ENCODE measurements around the gene HYAL1.

HYAL1 gene, protein sequence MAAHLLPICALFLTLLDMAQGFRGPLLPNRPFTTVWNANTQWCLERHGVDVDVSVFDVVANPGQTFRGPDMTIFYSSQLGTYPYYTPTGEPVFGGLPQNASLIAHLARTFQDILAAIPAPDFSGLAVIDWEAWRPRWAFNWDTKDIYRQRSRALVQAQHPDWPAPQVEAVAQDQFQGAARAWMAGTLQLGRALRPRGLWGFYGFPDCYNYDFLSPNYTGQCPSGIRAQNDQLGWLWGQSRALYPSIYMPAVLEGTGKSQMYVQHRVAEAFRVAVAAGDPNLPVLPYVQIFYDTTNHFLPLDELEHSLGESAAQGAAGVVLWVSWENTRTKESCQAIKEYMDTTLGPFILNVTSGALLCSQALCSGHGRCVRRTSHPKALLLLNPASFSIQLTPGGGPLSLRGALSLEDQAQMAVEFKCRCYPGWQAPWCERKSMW

DNA sequence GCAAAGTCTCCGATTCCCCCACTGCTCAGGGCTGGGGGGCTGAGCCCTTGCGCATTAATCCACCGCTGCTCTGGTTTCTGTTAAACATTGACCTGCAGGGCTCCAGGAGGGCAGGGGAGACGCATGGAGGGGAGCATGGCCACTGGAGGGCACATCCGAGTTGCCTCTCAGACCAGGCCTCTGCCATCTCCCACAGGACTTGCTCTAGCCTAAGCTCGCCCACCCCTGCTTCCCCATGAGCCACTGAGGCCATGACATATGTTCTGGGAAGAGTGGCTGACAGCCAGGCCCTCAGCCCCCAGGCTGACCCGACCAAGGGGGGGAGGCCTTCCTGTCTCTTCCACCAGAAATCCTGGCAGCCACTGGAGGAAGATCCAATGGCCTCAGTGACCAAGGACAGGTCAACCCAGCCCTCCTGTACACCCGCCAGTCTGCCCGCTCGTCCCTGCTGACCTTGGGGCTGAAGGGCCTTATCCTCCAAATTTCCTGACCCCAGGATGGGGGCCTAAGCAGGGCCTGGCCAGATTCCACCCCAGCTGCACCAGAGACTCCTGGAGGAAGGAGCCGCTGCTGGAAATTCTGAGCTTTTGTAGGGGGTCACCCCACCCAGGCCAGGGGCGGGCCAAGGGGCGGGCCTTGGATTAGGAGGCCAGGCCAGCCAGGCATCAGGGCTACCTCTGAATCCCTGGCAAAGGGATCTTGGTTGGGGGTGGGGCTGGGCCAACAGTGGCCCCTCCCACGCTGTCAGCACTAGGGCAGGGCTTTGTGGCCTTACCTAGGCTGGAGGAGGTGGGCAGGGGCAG, at the start of gene HYAL1:
HYAL1 (minus strand) TSS at position 562 of the 803 bp plus-strand sequence. CDS start 618 bp downstream, outside the sequence.
- DNase-seq (ENCODE audit: low read depth) = no peak

DNA sequence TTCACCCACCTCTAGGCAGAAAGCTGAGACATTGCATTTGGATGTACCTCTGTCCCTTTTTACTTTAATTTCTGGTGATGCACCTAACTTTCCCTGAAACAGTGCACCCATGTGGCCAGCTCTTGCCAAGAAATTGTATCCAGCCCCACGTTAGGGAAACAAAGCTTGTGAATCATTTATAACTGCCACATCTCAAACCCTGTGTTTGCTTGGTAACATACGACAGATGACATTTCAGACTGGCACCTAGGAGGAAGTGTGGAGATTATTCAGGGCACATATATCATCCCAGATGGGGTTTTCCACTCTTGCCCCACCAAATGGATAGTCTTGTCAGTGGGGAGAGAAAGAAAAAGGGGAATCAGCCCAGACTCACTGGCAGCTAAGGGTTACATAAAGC, 49.4 kb upstream of the HYAL1 start:
- DNase-seq (ENCODE audit: low read depth) = no peak

DNA sequence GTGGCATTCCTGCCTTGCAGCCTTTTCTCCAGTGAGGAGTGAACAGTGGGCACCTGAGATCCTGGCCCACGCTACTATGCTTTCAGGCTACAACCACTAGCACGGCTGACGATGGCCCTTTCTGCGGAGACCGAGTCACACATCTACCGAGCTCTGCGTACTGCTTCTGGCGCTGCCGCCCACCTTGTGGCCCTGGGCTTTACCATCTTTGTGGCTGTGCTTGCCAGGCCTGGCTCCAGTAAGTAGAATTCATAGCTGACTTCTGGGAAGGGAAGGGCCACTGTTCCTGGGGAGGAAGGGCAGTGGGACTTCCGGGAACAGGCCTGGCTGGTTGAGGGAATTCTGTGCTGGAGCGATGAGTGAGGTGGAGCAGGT, 47.9 kb upstream of the HYAL1 start:
- no peak for DNase-seq (ENCODE audit: low read depth)

DNA sequence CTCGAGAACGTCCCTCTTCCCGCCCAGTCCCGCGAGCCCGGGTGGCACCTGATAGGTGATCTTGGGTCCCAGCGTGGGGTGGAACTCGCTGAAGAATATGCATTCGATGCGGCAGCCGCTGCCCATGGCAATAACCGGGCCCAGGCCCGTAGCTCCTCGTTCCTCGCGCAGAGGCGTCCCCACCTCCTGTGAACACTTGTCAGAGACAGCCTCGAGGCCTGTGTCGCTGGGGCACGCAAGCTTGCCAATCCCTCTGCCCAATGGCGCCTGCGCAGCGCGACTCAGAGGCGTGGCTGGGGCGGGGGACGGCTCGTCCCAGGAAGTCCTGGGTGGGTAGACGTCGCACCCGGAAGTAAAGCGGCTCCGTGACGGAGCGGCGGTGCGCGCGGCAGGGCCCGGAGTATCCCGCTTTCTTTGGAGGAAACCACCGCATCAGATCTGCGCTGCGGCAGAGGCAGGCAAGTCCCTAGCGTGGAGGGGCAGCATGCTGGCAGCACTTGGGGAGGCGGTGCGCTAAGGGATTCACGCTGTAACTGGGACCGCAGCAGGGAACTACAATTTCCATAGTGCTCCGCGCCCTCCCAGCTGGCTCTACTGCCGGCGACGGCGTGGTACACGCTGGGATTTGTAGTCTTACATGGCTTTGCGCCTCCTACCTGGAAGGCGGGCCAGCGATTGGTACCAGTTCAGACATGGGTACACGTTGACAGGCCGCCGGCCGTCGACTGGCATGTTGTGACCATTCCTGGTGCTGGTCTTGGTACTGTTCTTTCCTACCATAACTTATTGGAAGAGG, 47.4 kb upstream of the HYAL1 start, which contains the start of the genes CYB561D2 and NPRL2:
CYB561D2 (plus strand) TSS at position 336 of the 796 bp plus-strand sequence. CDS start 572 bp downstream, outside the sequence.
NPRL2 (minus strand) TSS at position 249 of the 796 bp plus-strand sequence; CDS start at position 126, 123 bp downstream.
- peak; percentile 67 for DNase-seq (ENCODE audit: low read depth)

DNA sequence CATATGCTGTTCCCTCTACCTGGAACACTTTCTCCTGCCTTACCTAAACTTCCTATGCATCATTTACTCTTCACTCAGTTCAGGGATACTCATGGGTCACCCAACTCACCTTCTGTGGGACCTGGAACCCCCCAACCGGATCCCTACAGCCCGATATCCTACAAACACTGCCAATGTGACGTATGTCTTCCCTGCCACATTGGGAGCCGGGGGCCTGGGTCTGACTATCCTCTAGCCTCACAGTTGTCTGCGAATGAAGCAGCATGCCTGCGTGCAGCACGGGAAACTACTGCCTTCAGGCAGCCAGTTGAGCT, 46.8 kb upstream of the HYAL1 start:
- DNase-seq (ENCODE audit: low read depth) = no peak

DNA sequence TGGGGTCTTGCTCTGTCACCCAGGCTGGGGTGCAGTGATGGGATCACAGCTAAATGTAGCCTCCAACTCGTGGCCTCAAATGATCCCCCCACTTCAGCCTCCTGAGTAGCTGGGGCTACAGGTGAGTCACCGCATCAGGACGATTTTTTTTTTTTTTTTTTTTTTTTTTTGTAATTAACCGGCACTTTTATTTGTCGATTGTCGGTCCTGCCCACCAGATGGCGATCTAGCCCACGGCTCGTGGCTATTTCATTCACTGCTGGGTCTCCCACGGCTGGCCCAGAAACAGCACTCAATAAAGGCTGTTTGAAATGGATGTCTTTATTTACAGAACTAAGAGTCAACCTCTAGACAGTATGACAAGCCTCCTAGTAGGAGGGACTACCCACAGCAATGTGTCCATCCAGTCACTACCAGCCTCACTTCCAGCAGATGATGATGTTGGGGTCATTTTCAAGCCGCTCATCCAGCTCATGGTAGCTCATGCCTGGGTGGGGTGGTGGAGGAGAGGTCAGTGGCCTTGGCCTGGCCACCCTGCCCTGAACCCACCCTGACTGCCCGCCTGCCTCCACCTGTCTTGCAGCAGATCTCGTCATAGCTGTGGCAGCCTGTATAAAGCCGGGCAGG, 43.9 kb upstream of the HYAL1 start:
- DNase-seq (ENCODE audit: low read depth) = no peak

DNA sequence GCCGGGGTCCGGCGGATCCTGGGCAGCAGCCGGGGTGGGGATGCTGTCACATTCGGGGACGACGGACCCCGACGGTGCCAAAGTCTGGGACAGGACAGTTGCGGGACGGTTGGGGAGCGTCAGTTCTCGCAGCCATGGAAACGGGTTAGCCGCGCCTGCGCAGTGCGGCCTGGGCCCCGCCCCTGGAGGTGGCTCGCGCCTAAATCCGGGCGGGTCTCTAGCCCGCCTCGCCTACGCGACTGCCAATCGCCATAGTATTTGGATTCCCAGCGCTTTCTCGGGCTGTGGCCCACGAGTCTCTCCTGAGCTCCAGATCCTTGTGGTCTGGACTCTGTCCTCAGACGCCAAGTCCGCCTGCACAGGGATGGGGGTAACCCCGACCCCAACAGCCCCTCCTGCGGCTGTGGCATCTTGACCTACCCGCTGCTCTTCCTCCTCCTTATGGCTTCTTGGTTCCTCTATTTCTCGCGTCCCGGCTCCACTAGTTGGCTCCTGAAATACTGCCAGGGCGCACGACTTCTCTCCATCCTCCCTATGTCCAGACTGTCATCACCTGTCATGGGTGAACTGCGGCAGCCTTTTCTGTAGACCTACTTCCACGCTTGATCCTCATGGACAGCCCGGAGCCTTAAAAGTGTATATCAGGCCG, 42.3 kb upstream of the HYAL1 start, which contains the start of gene ZMYND10:
ZMYND10 (minus strand) TSS at position 147 of the 649 bp plus-strand sequence. CDS start 153 bp downstream, outside the sequence.
- no peak for DNase-seq (ENCODE audit: low read depth)

- no peak for DNase-seq (ENCODE audit: low read depth)
Observed at GRCh38 chr3:50345008-50345407, 41.6 kb upstream of the HYAL1 start.

DNA sequence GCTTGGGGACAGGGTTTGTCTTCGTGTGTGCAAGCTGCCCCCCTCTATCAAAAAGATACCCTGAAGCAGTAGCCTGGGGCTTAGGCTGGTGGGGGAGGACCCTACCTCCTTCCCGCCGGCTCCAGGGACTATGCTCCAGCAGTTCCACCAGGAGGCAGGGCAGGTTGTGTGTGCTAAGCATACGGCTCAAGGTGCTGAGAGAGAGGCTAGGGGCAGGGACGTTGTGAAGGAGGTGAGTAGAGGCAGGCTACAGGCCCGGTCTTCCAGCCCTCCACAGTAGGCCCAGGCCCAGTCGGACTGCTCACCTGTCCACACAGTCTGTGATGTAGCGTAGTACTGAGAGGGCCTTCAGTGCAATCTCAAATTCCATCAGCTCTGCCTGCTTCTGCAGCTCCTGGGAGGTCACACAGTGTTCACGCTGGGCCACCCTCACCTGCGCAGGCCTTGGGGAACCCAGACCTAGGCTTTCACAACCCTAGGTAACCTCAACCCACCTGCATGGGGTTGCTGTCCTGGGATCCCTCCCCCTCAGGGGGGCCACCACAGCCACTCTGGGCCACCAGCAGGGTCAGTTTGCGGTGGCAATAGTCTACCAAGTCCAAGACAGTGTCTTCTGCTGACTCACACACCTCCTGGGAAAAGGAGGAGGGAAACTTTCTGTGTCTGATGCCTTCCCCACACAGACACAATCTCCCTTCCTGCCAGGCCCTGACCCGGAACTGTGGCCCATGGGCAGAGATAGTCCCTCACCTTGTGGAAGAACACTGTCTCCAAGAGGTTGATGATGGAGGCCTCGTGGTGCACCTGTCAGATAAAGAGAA, 39.6 kb upstream of the HYAL1 start:
- no peak for DNase-seq (ENCODE audit: low read depth)

GRCh38 chr3:50341996-50342650, 38.7 kb upstream of the HYAL1 start:
- DNase-seq (ENCODE audit: low read depth) = no peak

DNA sequence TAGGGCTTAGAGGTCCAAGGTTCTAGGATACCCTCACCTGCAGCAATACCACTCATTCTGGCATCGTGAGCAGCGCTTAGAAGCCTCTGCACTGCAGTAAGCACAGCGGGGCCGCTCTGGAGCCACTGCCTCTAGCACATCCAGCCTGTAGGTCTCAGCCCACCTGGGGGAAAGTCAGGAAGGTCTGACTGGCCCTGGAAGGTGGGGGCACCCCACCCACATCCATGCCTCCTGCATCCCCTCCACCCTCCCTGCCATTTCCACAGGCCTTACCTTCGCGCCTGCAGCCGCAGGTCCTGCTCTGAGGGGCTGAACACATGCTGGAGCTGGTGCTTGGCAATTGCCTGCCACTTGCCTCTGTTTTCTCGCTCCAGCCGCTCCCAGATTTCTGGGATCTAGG, 38.2 kb upstream of the HYAL1 start:
- no peak for DNase-seq (ENCODE audit: low read depth)

GRCh38 chr3:50340448-50341329, 37.3 kb upstream of the HYAL1 start, which contains the start of gene RASSF1:
RASSF1 (minus strand) TSS chr3:50340836; CDS start chr3:50340805, 31 bp downstream.
- DNase-seq (ENCODE audit: low read depth) = no peak

- no peak for DNase-seq (ENCODE audit: low read depth)
Observed at GRCh38 chr3:50340147-50340447, 36.7 kb upstream of the HYAL1 start.

GRCh38 chr3:50339485-50340146, 36.2 kb upstream of the HYAL1 start:
- no peak for DNase-seq (ENCODE audit: low read depth)

GRCh38 chr3:50338965-50339364, 35.6 kb upstream of the HYAL1 start:
- no peak for DNase-seq (ENCODE audit: low read depth)

DNA sequence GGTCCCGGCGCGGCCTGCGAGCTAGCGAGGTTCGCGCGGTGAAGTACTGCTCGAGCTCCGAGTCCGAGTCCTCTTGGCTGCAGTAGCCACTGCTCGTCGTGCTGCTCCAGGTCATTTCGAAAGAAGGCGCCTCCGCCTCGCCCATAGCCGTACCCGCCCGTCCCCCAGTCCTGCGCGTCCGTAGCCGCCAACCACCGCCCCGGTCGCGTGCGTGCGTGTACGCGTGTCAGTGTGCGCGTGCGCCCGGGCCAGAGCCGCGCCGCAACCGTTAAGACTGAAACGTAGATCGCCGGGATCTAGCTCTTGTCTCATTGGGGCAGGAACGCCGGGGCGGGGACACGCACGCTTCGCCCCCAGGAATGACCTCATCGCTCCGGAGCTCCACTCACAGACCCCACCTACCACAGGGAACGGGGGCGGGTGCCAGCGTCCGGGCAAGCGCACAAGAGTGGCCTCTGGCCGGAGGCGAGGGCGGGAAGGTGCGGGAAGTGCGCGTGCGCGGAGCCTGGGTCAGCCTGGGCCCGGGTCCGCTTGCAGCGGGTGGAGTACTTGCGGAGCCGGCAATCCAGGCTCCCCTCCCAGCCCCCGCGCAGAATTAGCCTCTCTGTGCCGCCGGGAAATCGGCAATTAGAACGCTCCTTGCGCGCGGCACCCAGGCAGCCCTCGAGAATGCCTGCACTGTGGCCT, 33.9 kb upstream of the HYAL1 start:
- DNase-seq (ENCODE audit: low read depth) = peak; percentile 97

DNA sequence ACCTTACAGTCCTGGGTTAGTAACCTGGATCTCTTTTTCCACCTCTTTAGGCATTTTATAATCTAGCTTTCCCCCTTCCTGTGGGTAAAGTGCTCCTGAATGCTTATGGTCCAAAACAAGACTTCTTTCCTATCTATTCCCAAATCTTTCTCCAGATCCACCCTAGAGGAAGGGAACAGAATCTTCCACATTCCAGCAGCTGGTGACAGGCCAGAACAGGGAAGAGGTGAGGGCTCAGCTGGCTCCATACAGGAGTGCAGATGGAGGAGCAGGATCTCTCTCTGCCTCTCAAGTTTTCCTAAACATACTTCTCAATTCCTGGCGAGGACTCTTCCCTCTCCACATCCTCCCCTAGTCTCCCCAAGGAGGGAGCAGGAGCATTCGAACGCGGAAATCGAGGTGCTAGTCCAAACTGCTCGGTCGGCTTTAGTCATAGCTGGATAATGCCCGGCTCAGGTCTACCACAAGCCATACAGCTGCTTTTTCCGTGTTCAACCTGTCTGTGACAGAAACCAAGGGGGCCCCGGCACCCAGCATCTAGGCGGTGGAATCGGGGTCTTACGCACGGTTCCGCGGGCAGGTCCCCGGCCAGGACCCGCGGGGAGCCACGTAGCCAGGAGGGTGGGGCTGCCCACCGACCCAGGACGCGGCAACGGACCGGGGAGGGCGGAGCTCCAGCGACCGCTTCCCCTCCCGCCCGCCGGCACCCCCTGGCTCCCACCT, 33.2 kb upstream of the HYAL1 start:
- no peak for DNase-seq (ENCODE audit: low read depth)

Data from non-pigmented ciliary epithelial cell (primary cell).